ELR (cell line): ENCODE results near the gene ANXA2R.
A peak's percentile ranks its signal among the peaks of the same experiment; 100 is the strongest.
"Not testable (repeated sequence)": the region's sequence is repeated elsewhere in the genome, so short reads cannot be mapped to it uniquely, and the experiment has no call there.

Source experiments
- DNase-seq: peaks from one replicate; pipeline ENCODE4 v3.0.0-alpha.2; 2015; ENCODE audit warnings: low read depth

Gene ANXA2R

DNA sequence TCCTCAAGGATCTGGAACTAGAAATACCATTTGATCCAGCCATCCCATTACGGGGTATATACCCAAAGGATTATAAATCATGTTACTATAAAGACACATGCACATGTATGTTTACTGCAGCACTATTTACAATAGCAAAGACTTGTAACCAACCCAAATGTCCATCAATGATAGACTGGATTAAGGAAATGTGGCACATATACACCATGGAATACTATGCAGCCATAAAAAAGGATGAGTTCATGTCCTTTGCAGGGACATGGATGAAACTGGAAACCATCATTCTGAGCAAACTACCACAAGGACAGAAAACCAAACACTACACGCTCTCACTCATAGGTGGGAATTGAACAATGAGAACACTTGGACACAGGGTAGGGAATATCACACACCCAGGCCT, 19.9 kb upstream of the ANXA2R start:
- not testable (repeated sequence) for DNase-seq

DNA sequence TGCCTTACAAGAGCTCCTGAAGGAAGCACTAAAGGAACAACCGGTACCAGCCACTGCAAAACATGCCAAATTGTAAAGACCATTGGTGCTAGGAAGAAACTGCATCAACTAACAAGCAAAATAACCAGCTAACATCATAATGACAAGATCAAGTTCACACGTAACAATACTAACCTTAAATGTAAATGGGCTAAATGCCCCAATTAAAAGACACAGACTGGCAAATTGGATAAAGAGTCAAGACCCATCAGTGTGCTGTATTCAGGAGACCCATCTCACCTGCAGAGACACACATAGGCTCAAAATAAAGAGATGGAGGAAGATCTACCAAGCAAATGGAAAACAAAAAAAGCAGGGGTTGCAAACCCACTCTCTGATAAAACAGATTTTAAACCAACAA, 15.0 kb upstream of the ANXA2R start:
- not testable (repeated sequence) for DNase-seq

GRCh38 chr5:43051684-43052083, 11.6 kb upstream of the ANXA2R start:
- no peak for DNase-seq

GRCh38 chr5:43050384-43050783, 10.3 kb upstream of the ANXA2R start:
- DNase-seq: no peak

- no peak for DNase-seq
Observed at GRCh38 chr5:43049236-43049635, 9.1 kb upstream of the ANXA2R start.

GRCh38 chr5:43046474-43046873, 6.4 kb upstream of the ANXA2R start:
- no peak for DNase-seq

DNA sequence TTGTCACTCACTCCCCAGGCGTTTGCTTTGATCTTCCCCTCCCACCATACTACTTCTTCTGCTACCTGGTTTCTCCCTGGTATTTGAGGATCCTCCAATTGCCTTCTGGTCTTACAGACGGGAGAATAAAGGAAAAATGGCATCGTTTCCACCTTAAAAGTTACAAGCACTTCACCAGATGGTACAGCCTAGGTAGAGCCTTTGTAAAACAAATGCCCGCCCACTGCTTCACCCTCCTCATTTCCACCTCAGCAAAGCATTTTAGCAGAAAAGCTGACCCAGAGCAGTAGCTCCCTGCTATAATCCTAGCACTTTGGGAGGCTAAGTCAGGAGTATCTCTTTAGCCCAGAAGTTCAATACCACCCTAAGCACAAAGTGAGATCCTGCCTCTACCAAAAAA, 5.1 kb upstream of the ANXA2R start:
- DNase-seq: no peak

DNA sequence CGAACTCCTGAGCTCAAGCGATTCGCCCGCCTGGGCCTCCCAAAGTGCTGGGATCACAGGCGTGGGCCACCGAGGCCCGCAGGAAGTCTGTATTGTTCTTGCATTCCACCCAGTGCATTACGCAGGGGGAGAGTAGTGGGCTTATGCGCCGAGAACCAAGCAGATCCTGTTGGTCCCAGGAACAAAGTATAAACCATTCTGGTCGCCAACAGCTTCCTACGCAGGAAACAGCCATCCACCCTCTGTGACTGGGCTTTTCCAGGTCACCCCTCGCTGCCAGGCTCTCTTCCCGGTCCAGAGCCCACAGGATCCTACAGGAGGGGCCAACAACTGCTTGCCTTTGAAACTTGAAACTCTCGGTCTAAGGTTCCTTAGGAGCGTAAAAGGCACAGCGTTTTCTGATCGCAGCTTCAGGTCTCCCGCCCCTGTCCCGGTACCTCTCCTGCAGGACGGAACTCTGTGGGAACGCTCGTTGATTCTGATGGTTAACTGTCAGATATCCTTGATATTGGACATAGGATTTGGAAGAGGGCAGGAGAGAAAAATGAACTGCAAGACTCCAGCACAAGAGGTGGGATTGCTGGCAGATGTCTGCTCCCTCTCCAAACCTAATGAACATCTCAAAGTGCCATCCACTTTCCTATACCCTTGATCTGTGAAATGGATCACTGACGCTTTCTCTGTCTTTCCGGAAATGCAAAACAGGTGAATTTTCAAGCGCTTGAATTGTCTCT, 4.2 kb upstream of the ANXA2R start:
- DNase-seq: no peak

DNA sequence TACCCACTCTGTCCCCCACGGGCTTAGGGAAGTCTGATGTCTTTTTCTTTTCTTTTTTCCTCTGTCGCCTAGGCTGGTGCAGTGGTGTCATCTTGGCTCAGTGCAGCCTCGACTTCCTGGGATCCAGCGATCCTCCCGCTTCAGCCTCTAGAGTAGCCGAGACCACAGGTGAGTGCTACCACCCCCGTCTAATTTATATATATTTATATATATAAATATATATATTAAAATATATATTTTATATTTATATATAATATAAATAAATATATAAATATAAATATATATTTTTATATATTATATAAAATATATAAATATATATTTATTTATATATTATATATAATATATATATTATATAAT, 3.3 kb upstream of the ANXA2R start:
- no peak for DNase-seq

GRCh38 chr5:43042626-43043399, 2.7 kb upstream of the ANXA2R start:
- DNase-seq: peak; percentile 79

- DNase-seq: peak; percentile 85
Observed at GRCh38 chr5:43042176-43042625, 2.1 kb upstream of the ANXA2R start.

- peak; percentile 88 for DNase-seq
Observed at GRCh38 chr5:43041669-43042175, 1.6 kb upstream of the ANXA2R start.

GRCh38 chr5:43041110-43041668, 1.1 kb upstream of the ANXA2R start:
- DNase-seq: no peak

- DNase-seq: peak; percentile 64
Observed at GRCh38 chr5:43039471-43040286, 440 bp downstream of the ANXA2R start.

DNA sequence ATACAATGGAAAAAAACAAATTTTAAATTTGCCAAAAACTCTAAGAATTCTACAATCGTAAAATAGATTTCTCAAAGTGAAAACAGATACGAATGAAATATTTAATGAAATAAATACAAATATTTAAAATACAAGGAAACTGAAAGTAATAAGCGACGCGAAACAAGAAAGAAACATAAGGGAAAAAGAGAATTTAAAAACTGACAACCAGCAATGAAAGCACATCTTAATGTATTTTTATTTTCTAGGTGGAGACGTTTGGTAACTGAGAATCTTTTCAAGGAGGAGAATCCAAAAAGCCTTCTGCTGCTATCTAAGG, 1.0 kb downstream of the ANXA2R start:
- DNase-seq: no peak

DNA sequence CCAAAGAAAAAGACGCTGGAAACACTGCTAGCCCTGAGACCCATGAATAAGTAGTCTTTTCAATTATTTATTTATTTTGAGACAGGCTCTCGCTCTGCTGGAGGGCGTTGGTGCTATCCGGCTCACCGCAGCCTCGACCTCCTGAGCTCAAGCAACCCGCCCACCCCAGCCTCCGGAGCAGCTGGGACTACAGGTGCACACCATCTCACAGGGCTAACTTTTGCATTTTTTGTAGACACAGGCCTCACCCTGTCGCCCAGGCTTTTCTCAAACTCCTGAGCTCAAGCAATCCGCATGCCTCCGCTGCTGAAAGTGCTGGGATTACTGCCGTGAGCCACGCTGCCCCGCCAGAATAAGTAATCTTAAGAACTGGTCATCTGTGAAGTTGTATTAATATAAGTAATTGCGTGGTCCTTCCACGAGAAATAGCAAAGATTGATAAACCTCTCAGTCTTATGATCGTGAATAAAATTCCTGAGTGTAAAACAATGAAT, 1.6 kb downstream of the ANXA2R start:
- DNase-seq: no peak

DNA sequence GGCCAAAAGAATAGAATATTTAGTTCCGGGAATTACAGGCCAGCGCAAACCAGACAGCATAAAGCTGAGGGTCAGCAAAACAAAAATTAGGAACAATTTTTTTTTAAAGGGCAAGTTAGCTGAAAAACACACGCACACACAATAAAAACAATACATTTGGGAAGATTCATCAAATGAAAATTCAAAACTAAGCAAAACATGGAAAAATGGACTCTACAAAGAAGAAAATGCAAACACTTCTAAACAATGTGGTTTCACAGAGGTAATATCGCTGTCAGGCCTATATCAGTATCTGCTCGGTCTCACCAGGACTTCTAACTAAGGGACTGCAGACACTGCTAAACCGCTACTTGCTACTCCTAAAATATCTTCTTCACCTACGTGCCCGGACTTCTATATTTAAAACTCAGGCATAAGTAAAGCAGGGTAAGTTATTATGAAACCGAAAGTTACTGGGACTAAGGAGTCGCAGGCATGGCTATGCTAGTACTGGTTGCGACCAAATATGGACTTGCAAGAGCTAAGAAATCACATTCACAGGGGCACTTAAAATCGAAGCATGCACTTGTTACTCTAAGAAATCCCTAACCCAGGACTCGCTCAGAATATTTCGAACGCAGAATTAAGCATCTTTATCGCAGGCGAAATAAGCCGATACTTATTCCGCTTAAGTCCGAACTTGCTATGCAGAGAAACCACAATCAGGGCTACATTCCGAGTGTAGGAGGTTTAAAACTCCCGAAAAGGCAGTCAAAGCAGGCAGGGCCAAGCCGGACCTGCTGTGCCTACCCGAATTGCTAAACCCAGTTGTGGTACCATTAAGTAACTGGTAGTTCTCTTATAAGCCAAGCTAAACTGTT, 2.3 kb downstream of the ANXA2R start:
- DNase-seq: no peak

- no peak for DNase-seq
Observed at GRCh38 chr5:43036856-43037635, 3.1 kb downstream of the ANXA2R start.

DNA sequence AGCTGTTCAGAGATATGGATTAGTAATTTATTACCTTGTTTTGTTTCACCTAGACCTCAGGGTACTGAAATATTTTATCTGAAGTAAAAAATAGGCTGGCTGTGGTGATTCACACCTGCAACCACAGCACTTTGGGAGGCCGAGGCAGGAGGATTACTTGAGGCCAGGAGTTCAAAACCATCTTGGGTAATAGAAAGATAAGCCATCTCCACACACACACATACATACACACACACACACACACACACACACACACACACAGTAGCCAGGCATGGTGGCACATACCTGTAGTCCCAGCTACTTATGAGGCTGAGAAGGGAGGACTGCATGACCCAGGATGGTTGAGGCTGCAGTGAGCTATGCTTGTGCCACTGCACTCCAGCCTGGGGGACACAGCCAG, 3.7 kb downstream of the ANXA2R start:
- no peak for DNase-seq

DNA sequence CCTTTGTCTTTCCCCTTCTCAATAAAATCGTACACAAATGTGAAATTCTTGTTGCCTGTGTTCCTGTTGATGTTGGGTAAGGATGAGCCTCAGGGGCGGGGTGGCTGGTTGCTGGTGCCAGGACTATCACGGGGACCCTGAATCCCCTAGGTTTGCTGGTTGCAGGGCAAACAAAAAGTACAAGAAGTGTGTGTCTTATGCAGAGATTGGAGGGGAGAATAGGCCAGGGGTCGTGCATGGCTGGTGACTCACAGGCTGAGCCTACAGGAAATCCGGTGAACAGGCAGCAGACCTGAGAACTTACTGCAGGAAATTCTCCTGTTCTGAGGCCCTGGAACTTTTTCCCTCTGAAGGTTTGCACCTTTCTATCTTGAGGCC, 5.5 kb downstream of the ANXA2R start:
- DNase-seq: peak; percentile 77
